ENCODE results near the gene CEMIP2. TPM values are rescaled to one million over a fixed set of nuclear protein-coding genes. Genes with fewer than 3 reads are reported as not detected.
A peak's percentile ranks its signal among the peaks of the same experiment; 100 is the strongest.
"Not testable (repeated sequence)": the region's sequence is repeated elsewhere in the genome, so short reads cannot be mapped to it uniquely, and the experiment has no call there.

CEMIP2 gene
- total RNA-seq, 1 donor from 2014 or later, result 34.4 TPM

- Histone ChIP-seq H3K9me3 (no peaks in the 10 kb centered on the region), H3K27me3 (no peaks in the 10 kb centered on the region), H3K4me1 (peaks cover 3 to 30% of the 10 kb centered on the region in 2 donors), H3K4me3 (no peak overlapping the region), H3K27ac (peak overlapping the region; percentile 52 to 67), H3K36me3 (no peaks in the 10 kb centered on the region)
- peak in 1 of 2 donors; percentile 82 for DNase-seq (ENCODE audit: low spot score in 2 of 2)
- intact Hi-C loops (cut with DNase I), result loop anchor here (2.0 to 5.0 kb wide), 3 partner anchors 44 to 555 kb away; partner anchors contain the start of genes ABHD17B, C9orf85, CEMIP2 and ZFAND5
- TF ChIP-seq CTCF (IDR thresholded peaks at IDR 0.05), result peak; percentile 9 to 44 (median 40)
Measured at GRCh38 chr9:71812385-71812784, 44.1 kb upstream of the CEMIP2 start.

- H3K9me3 ChIP-seq, result no peaks in the 10 kb centered on the region
- H3K27me3 ChIP-seq, result no peaks in the 10 kb centered on the region
- H3K36me3 ChIP-seq, result no peaks in the 10 kb centered on the region
- intact Hi-C loops (cut with DNase I), result no loop called here
- no peak overlapping the region for H3K27ac ChIP-seq
- TF ChIP-seq CTCF (IDR thresholded peaks at IDR 0.05), result no peak
- no peak for DNase-seq (ENCODE audit: low spot score in 2 of 2)
- peaks cover 0 to 9% of the 10 kb centered on the region in 2 donors for H3K4me1 ChIP-seq
- H3K4me3 ChIP-seq, result no peak overlapping the region
Measured at GRCh38 chr9:71808068-71808467, 39.8 kb upstream of the CEMIP2 start.

- H3K27ac ChIP-seq, result no peak overlapping the region
- TF ChIP-seq CTCF (IDR thresholded peaks at IDR 0.05), result peak; percentile 80 to 97 (median 82)
- DNase-seq (ENCODE audit: low spot score in 2 of 2), result peak; percentile 21 to 79
- H3K4me1 ChIP-seq, result peaks cover 0 to 3% of the 10 kb centered on the region in 2 donors
- intact Hi-C loops (cut with DNase I), result loop anchor here (1.0 kb wide), 3 partner anchors 12 to 218 kb away; no protein-coding TSS in a partner anchor
- no peaks in the 10 kb centered on the region for H3K9me3 ChIP-seq
- H3K27me3 ChIP-seq, result no peaks in the 10 kb centered on the region
- no peaks in the 10 kb centered on the region for H3K36me3 ChIP-seq
- H3K4me3 ChIP-seq, result no peak overlapping the region
Measured at GRCh38 chr9:71806901-71807307, 38.6 kb upstream of the CEMIP2 start.

DNA sequence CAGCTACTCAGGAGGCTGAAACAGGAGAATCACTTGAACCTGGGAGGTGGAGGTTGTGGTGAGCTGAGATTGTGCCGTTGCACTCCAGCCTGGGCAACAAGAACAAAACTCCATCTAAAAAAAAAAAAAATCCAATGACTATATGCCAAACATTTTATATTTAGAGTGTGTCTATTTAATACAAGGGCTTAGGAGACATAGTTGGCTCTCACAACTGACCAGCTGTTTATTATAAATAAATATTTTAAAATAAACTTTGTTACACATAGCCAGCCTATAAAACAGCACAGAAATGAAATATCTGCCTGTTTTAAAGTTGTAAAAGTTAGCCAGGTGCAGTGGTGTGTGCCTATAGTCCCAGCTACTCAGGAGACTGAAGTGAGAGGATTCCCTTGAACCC lies 36.8 kb upstream of the CEMIP2 start:
- H3K27ac ChIP-seq; H3K4me1 ChIP-seq; H3K36me3 ChIP-seq; H3K27me3 ChIP-seq; intact Hi-C loops (cut with DNase I); DNase-seq (ENCODE audit: low spot score in 2 of 2); H3K9me3 ChIP-seq; H3K4me3 ChIP-seq: not testable (repeated sequence)

- Histone ChIP-seq H3K36me3 (no peaks in the 10 kb centered on the region), H3K9me3 (no peaks in the 10 kb centered on the region), H3K4me1 (no peaks in the 10 kb centered on the region), H3K27ac (no peak overlapping the region), H3K4me3 (no peak overlapping the region), H3K27me3 (no peaks in the 10 kb centered on the region)
- no peak for DNase-seq (ENCODE audit: low spot score in 2 of 2)
- TF ChIP-seq CTCF (IDR thresholded peaks at IDR 0.05), result no peak
- intact Hi-C loops (cut with DNase I), result no loop called here
Measured at GRCh38 chr9:71801826-71802225, 33.5 kb upstream of the CEMIP2 start.

GRCh38 chr9:71797266-71797665 lies 29.0 kb upstream of the CEMIP2 start:
- no peak for TF ChIP-seq CTCF (IDR thresholded peaks at IDR 0.05)

More at GRCh38 chr9:71797266-71797665, 29.0 kb upstream of the CEMIP2 start:
- H3K27ac ChIP-seq, result no peak overlapping the region
- no peaks in the 10 kb centered on the region for H3K36me3 ChIP-seq
- no peaks in the 10 kb centered on the region for H3K4me1 ChIP-seq
- no peaks in the 10 kb centered on the region for H3K9me3 ChIP-seq
- no peak overlapping the region for H3K4me3 ChIP-seq
- intact Hi-C loops (cut with DNase I), result loop anchor here (5.0 kb wide), 1 partner anchor 90 kb away; no protein-coding TSS in a partner anchor
- no peak for DNase-seq (ENCODE audit: low spot score in 2 of 2)
- H3K27me3 ChIP-seq, result no peaks in the 10 kb centered on the region
